ENCODE data around the gene BTBD9. TPM values are rescaled to one million over a fixed set of nuclear protein-coding genes. Genes with fewer than 3 reads are reported as not detected.

BTBD9 gene
- total and polyA plus RNA-seq, 2 donors (not counting 3 experiments of a cell fraction or from before 2014, with no cell fraction given) = 4.9 to 15.0 TPM

GRCh38 chr6:38191418-38191817, 448.3 kb downstream of the BTBD9 start:
- ChIA-PET CTCF (interaction anchor here (0.8 to 3.4 kb wide), 2 partner anchors 17 to 303 kb away, joined by 3 to 11 read pairs; no protein-coding TSS in a partner anchor), POLR2A (no interaction called here)
- no peak for TF ChIP-seq CTCF (IDR thresholded peaks at IDR 0.05; ENCODE audit: extremely low read depth in 1 of 2, insufficient read depth in 1 of 2, low read depth in 1 of 2, low read length in 2 of 2)
- no peak for TF ChIP-seq MYC (IDR thresholded peaks at IDR 0.05; ENCODE audit: low read depth, low read length)
- TF ChIP-seq FOS (IDR thresholded peaks at IDR 0.05; ENCODE audit: borderline replicate concordance, insufficient read depth, low read length) = no peak
- no peak for TF ChIP-seq POLR2AphosphoS5 (IDR thresholded peaks at IDR 0.05; ENCODE audit: insufficient read depth, low read depth, low read length)
- no peak for TF ChIP-seq GATA2 (IDR thresholded peaks at IDR 0.05; ENCODE audit: insufficient read depth, insufficient read length, low read depth, low read length)
- no peak for TF ChIP-seq MAX (IDR thresholded peaks at IDR 0.05; ENCODE audit: insufficient read depth, insufficient read length)
- no peak for TF ChIP-seq POLR2A (IDR thresholded peaks at IDR 0.05; ENCODE audit: low read depth, low read length)
- TF ChIP-seq JUN (IDR thresholded peaks at IDR 0.05; ENCODE audit: borderline replicate concordance, insufficient read depth, insufficient read length, low read depth) = no peak
- no peak for TF ChIP-seq EZH2 (IDR thresholded peaks at IDR 0.05; ENCODE audit: borderline replicate concordance, low read depth, low read length, severe bottlenecking)
- dilution Hi-C loops (cut with MboI; ENCODE audit: extremely low pct_ligation_motif_present, low sequenced_read_pairs) = no loop called here
- H3K27me3 ChIP-seq (ENCODE audit: control insufficient read depth in 2 of 2, insufficient read depth in 2 of 2, low read length in 2 of 2) = no peaks in the 10 kb centered on the region
- DNase-seq (ENCODE audit: low read depth, low spot score) = no peak
- no TSS peak for BruUV-seq (replicated peaks)
- H3K27ac ChIP-seq (ENCODE audit: insufficient read depth, low read depth, low read length) = no peak overlapping the region
- H2AFZ ChIP-seq (ENCODE audit: low read depth, low read length) = no peak overlapping the region
- intact Hi-C loops (cut with micrococcal nuclease) = loop anchor here (5.0 to 10.0 kb wide), 2 partner anchors 66 to 483 kb away; no protein-coding TSS in a partner anchor
- H3K9ac ChIP-seq (replicated peaks; ENCODE audit: extremely low read depth, insufficient read depth, low read length) = no peak overlapping the region
- H3K4me2 ChIP-seq (ENCODE audit: insufficient read depth, low read length) = no peak overlapping the region
- H3K36me3 ChIP-seq (ENCODE audit: control insufficient read depth in 2 of 2, extremely low read depth in 1 of 2, insufficient read depth in 2 of 2, low read length in 2 of 2) = no peaks in the 10 kb centered on the region
- no peak overlapping the region for H3K4me3 ChIP-seq (replicated peaks in 1 of 3; ENCODE audit: insufficient read depth in 1 of 3, low read depth in 1 of 3, low read length in 3 of 3)
- H3K9me3 ChIP-seq (replicated peaks; ENCODE audit: control insufficient read depth, insufficient read depth, low read length) = no peaks in the 10 kb centered on the region
- H4K20me1 ChIP-seq (replicated peaks; ENCODE audit: control insufficient read depth, extremely low read depth, insufficient read depth, low read length) = no peaks in the 10 kb centered on the region
- no peak for FAIRE-seq
- no peaks in the 10 kb centered on the region for H3K9me1 ChIP-seq (replicated peaks; ENCODE audit: control insufficient read depth, extremely low read depth, insufficient read depth, low read length)
- peaks cover 13% of the 10 kb centered on the region for H3K4me1 ChIP-seq (ENCODE audit: control insufficient read depth, extremely low read depth, insufficient read depth, low read length)
- no peaks in the 10 kb centered on the region for H3K79me2 ChIP-seq (ENCODE audit: control insufficient read depth, insufficient read depth, low read length)

All from endothelial cell of umbilical vein (primary cell).